ENCODE measurements around the gene GATB.

The GATB gene

GRCh38 chr4:151626228-151626627, 134.6 kb downstream of the GATB start:
- no peak for DNase-seq
- intact Hi-C loops (cut with DNase I), result no loop called here

- DNase-seq, result peak in 2 of 10 donors; percentile 62 to 72
Measured at GRCh38 chr4:151624626-151625565, 135.9 kb downstream of the GATB start.

More at GRCh38 chr4:151624626-151625565, 135.9 kb downstream of the GATB start:
- intact Hi-C loops (cut with DNase I), result no loop called here

Data from posterior cingulate gyrus (tissue), 11 donors.